ENCODE data around the gene ZFY.

Gene ZFY

DNA sequence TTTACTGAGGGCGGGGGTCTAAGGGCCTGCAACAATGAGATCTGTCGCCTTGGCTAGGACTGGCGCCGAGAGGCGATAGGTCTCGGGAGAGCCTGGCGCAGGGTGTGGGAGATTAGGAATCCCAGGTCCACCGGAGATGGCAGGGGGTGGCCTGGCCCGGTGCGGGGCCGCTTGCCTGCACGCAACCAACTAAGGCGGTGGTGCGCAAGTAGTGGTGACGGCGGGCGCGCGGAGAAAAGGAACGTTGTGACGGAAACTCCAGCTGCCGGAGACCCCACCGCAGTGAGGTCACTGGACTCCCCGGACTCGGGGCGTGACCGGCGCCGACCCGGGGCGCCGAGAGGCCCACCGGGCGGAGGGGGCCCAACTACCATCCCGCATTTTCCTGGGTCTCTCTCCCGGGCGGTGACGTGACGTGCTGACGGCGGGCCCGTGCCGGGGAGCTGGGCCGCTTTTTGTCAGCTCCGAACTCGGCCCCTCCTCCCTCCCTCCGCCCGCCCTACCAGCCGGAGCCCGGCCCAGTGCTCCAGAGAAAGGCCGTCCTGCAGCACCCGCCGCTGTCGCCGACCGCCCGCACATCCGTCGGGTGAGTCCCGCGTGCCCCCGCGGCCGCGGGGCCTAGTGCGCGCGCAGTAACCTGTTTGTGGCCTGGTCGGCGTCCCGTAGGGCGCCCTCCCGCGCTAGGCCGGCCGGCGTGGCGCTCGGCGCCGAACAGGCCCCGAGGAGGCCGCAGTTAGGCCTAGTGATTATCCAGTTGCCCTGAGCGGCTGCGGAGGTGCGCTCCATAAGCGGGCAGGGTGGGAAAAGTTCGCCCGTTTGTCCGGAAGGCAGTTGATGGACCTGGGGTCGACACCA is at the start of gene ZFY:
TSS of gene ZFY (plus strand) at position 521 of the 855 bp plus-strand sequence. CDS start 18,556 bp downstream, outside the sequence.
- no peak for FAIRE-seq
- DNase-seq (ENCODE audit: low spot score), result no peak

GRCh38 chrY:2885880-2886279 is 49.3 kb upstream of the ZFY start:
- DNase-seq (ENCODE audit: low spot score) (no peak), FAIRE-seq (no peak)

GRCh38 chrY:2887386-2887785 is 47.8 kb upstream of the ZFY start:
- DNase-seq (ENCODE audit: low spot score) (no peak), FAIRE-seq (no peak)

GRCh38 chrY:2887955-2888354 is 47.2 kb upstream of the ZFY start:
- DNase-seq (ENCODE audit: low spot score) (no peak), FAIRE-seq (no peak)

DNA sequence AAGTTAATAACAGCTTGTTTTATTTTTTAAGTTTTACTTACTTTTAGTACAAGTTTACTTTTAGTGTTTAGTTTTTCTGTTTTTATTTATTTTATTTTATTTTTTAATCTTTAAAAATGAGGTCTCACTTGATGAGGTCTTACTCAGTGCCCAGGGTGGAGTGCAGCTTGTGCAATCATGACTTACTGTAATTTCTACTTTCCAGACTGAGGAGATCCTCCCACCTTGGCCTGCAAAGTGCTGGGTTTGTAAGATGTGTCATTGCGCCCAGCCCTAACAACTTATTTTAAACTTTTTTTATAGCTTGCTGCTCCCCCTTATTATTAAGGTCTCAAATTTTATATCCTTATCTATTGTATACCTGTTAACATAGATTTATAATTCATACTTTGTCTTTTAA is 41.7 kb upstream of the ZFY start:
- FAIRE-seq, result no peak

DNA sequence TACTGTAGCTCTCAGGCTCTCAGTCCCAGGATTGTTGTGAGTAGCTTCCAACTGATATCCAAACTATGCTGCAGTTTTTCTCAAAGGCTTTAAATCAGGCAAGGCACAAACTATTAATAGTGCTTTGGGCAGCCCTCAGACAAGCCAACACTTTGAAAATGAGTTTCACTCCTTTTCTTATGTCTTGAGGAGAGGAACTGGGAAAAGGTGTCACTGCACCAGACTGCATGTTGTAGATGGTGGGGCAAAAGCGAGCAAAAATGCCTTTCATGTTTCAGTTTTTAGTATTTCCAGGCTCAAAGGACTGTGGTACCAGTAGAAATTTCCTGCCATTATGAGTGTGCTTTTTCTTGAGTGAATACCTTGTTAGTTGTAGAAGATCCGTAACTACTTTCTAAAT is 39.1 kb upstream of the ZFY start:
- FAIRE-seq (no peak), DNase-seq (ENCODE audit: low spot score) (no peak)

More for the DNA sequence above, 41.7 kb upstream of the ZFY start:
- no peak for DNase-seq (ENCODE audit: low spot score)

DNA sequence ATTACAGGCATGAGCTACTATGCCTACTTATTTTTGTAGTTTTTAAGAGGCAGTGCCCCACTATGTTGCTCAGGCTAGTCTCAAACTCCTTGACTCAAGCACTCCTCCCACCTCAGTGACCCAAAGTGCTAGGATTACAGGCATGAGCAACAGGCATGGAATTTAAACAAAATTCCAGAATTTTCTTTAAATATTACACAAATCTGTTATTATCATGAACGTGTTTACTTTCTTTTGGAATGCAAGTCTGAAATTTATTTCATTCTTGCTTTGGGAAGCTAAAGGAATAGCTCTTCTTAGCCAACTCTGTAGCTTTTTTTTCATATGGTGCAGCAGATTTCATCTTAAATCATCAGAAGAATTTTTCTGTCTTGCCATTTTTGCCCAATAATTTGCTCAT is 27.8 kb upstream of the ZFY start:
- FAIRE-seq (no peak), DNase-seq (ENCODE audit: low spot score) (no peak)

DNA sequence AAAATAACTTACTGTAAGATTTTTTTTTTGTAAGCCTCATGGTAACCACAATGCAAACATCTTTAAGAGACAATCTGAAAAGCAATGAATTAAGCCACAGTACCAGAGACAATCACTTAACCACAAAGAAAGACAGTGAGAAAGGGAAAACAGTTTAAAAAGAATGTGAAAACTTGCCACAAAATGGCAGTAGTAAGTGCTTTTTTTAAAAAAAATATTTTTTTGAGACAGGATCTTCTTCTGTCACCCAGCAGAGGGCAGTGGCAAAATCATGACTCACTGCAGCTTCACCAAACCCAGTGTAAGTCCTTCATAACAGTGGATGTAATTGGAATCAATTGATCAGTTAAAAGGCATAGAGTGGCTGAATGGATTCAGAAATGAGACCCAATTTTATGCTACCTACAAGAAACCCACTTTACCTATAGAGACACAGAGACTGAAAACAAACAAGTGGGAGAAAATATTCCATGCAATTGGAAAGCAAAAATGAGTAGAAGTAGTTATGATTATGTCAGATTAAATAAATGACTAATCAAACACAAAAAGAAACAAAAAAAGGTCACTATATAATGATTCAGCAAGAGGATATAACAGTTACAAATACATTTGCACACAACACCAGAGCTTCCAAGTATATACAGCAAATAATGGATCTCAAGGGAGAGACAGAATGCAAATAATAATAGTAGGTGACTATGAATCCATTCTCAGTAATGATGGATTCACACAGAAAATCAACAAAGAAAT is 21.9 kb upstream of the ZFY start:
- DNase-seq (ENCODE audit: low spot score), result no peak
- no peak for FAIRE-seq

DNA sequence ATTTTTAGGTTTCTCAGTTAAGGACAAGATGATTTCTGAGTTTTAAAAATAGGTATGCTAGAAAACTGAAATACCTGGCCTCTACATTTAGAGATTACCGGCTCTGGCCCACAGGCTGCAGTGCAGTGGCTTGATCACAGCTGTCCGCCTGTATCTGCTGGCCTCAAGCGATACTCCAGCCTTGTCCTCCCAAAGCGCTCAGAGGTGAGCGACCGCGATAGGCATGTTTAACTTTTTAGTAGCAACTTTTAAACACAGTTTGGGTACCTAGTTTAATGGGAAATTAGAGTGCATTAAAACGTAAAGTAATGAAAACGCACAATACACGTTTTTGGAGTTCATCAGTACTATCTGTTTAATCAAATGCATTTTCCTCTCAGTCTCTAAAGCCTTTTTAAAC is 1.1 kb upstream of the ZFY start:
- DNase-seq (ENCODE audit: low spot score), result no peak
- FAIRE-seq, result no peak

GRCh38 chrY:2935716-2936435 is 695 bp downstream of the ZFY start:
- DNase-seq (ENCODE audit: low spot score) (no peak), FAIRE-seq (no peak)

GRCh38 chrY:2936436-2936750 is 1.2 kb downstream of the ZFY start:
- no peak for DNase-seq (ENCODE audit: low spot score)

GRCh38 chrY:2937149-2937548 is 2.0 kb downstream of the ZFY start:
- FAIRE-seq, result no peak
- DNase-seq (ENCODE audit: low spot score), result no peak

More at GRCh38 chrY:2936436-2936750, 1.2 kb downstream of the ZFY start:
- no peak for FAIRE-seq

DNA sequence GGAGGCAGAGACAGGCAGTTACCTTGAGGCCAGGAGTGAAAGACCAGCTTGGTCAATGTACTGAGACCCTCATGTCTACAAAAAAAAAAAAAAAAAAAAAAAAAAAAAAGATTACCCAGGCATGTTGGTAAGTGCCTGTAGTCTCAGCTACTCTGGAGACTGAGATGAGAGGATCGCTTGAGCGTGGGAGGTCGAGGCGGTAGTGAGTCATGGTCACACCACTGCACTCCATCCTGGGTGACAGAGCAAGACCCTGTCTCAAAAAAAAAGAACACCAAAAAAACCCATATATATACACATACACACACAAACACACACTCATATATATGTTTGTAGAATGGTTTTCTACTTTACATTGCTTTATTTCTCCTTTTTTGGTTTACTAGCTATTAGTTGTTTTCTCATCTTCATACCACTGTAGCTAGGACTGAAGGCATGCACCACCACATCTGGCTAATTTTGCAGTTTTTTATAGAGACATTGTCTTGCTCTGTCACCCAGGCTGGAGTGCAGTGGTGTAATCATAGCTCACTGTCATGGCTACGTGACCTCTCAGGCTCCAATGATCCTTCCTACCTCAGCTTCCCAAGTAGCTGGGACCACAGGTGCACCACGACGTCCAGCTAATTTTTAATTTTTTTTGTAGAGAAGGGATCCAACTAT is 14.5 kb downstream of the ZFY start:
- DNase-seq (ENCODE audit: low spot score), result no peak
- FAIRE-seq, result no peak

DNA sequence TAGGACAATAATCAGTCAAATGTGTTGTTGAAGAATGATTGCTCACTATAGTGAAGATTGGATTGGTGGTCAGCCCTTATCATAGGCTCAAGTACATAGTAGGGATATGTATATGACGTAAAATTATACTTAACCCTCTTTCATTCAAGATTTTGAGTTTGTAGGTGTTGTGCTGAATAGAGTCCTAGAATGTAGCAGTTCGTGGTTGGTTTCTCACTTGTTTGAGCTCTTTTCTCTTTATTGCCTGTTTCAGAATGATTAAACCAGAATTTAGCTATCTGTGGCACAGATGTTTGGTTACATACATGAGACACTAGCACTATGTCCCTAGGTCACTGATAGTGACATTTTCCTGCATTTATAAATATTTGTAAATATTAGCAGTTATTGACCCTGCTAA is 15.5 kb downstream of the ZFY start:
- FAIRE-seq, result no peak
- no peak for DNase-seq (ENCODE audit: low spot score)

DNA sequence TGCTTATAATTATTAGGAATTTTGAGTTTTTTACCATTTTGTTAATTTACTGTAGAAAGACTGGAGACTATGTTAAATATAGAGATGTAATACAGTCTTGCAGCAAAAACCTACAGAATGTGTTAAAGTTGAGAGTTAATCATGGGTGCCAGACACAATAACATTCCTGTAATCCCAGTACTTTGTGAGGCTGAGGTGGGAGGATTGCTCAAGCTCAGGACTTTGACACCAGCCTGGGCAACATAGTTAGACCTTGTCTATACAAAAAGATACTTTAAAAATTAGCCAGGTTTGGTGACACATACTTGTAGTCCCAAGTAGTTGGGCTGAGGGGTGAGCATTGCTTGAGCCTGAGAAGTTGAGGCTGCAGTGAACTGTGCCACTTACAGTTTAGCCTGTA is 17.7 kb downstream of the ZFY start:
- DNase-seq (ENCODE audit: low spot score) (no peak), FAIRE-seq (no peak)

- no peak for FAIRE-seq
Observed at GRCh38 chrY:2954735-2955134, 19.6 kb downstream of the ZFY start.

DNA sequence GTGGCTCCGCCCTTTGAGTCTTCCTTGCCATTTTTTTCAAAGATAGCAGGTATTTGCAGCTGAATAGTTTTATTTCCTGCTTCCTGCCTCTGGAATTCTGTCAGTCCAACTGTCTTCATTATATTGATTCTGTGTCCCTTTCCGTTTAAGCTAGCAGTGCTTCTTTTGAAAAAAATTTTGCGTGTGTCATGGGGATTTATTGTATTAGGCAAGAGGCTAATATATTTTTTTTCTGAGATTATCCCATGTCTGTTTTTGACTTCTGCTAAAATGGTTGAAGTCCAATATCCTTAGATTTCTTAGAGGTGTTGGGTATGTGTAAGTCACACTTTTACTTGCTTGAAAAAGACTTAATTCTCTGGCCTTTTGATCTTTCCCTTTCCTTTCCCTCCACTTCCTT is 20.4 kb downstream of the ZFY start:
- no peak for DNase-seq (ENCODE audit: low spot score)
- FAIRE-seq, result no peak

More at GRCh38 chrY:2954735-2955134, 19.6 kb downstream of the ZFY start:
- no peak for DNase-seq (ENCODE audit: low spot score)

GRCh38 chrY:2962061-2962460 is 26.9 kb downstream of the ZFY start:
- FAIRE-seq, result no peak
- no peak for DNase-seq (ENCODE audit: low spot score)

DNA sequence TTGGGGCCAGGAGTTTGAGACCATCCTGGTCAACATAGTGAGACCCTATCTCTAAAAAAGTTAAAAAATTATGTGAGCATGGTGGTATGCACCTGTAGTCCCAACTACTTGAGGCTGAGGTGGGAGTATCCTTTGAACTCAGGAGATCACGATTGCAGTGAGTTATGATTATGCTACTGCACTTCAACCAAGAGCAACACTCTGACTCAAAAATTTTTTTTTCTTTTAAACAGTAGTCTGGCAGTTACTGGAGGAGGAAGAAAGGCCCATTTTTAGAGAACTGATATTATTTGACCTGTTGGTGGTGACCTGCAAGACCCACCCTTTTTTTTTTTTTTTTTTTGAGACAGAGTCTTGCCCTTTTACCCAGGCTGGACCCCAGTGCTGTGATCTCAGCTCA is 29.6 kb downstream of the ZFY start:
- DNase-seq (ENCODE audit: low spot score), result no peak
- no peak for FAIRE-seq

DNA sequence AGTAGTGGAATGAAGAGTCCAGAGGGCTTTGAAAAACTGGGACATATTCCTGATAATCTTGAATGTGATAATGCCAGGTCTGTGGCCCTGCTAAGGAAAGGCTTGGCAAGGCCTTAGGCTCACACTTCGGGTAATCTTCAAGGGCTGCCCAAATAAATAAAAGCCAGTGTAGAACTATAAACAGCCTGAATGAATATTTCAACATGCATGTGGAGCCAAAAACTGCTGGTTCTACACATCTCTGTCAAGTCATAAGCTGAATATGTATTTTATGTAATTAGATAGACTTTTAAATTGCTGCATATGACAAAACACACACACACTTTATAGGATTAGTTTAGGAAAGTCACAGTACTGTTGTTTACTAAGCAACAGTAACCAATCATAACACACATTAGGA is 30.4 kb downstream of the ZFY start:
- FAIRE-seq (no peak), DNase-seq (ENCODE audit: low spot score) (no peak)

DNA sequence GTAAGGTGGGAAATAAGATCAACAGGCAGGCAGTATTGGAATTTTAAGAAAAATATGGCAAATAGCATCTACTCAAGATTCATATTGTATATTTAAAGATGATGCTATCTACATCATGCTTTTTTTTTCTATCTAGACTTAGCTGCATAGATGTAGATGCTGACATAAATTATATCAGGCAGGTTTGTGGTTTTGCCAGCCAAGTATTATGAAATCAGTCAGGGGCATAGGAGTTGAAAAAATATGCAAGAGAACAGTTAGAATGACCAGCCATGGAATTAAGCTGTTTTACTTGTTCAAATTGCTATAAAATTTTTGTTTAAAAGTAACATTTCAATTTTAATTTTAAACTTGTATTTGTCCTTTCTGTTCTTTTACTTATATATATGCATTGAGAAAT is 34.4 kb downstream of the ZFY start:
- FAIRE-seq (no peak), DNase-seq (ENCODE audit: low spot score) (no peak)

DNA sequence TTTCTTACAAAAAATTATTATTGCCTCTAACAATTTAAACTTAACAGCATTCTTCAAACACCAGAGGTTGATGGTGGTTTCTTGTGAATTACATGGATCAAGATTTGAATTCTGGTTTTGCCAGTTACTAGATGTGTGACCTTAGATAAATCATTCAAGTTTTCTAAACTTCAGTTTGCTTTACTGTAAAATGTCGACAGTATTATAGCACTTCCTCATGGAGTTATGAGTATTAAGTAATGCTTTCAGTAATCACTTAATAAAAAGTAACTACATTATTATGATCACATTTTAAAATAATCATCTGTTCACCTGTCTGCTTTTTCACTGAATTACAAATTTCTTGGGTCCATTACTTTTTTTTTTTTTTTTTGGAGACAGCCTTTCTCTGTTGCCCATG is 37.5 kb downstream of the ZFY start:
- DNase-seq (ENCODE audit: low spot score) (no peak), FAIRE-seq (no peak)
